Thyroid gland (tissue), 4 donors: ENCODE measurements around the gene FNDC3B. TPM values are rescaled to one million over a fixed set of nuclear protein-coding genes. Genes with fewer than 3 reads are reported as not detected.
A peak's percentile ranks its signal among the peaks of the same experiment; 100 is the strongest.

Experiments used
- DNase-seq, 2 donors: peaks; one replicate each; pipeline ENCODE4 v3.0.0-alpha.2; 2019
- H3K27ac ChIP-seq, 3 donors: fragments of 200-600 bp; sonication (generic); 1 replicate in 2 of 3; 2 replicates in 1 of 3; pipeline ENCODE4 v1.5.1; 2016 to 2019; ENCODE audit warnings: mild to moderate bottlenecking in 1 of 3, moderate library complexity in 1 of 3
- H3K27me3 ChIP-seq: fragments of 200-600 bp; sonication (generic); one replicate; pipeline ENCODE4 v1.5.1; 2019
- H3K36me3 ChIP-seq, 2 donors: fragments of 200-600 bp; sonication (generic); one replicate each; pipeline ENCODE4 v1.5.1; 2016 to 2019
- H3K4me1 ChIP-seq, 2 donors: fragments of 200-600 bp; sonication (generic); one replicate each; pipeline ENCODE4 v1.5.1; 2017 to 2019
- H3K4me3 ChIP-seq, 3 donors: fragments of 200-600 bp; sonication (generic); replicated peaks in 1 of 3; 1 replicate in 2 of 3; 2 replicates in 1 of 3; pipeline ENCODE4 v1.5.1; 2016; ENCODE audit warnings: mild to moderate bottlenecking in 1 of 3
- H3K9me3 ChIP-seq: fragments of 200-600 bp; sonication (generic); one replicate; pipeline ENCODE4 v1.5.1; 2017
- CTCF ChIP-seq, 6 experiments: fragments of 200-600 bp in 3 of 6; fragments of 450-650 bp in 3 of 6; sonication (generic) in 3 of 6; IDR thresholded peaks; one replicate each; pipeline ENCODE4 v1.5.1; 2016 to 2019; ENCODE audit warnings: antibody characterized with exemption in 6 of 6, mild to moderate bottlenecking in 2 of 6, inconsistent platforms in 1 of 6, moderate library complexity in 1 of 6
- POLR2A ChIP-seq, 2 donors: fragments of 450-650 bp; IDR thresholded peaks; one replicate each; pipeline ENCODE4 v1.6.1; 2017; ENCODE audit warnings: antibody characterized with exemption in 2 of 2, mild to moderate bottlenecking in 2 of 2, moderate library complexity in 1 of 2
- WGBS, 2 donors: methylation state at CpG; one replicate each; pipeline ENCODE4 v1.1.5; 2017; 5-methylcytosine and 5-hydroxymethylcytosine counted together
- intact Hi-C: fragments of 100-400 bp; cut with DNase I; formaldehyde crosslinking; loops from one replicate; pipeline ENCODE4 v1.15.1; 2023
- total RNA-seq, 4 donors: library from RNA; depleted of rRNA; stranded (reverse); fragments of >200 nt; gene quantifications; one replicate each; pipeline ENCODE4 v1.2.3, GENCODE V29; 2016

FNDC3B gene
- total RNA-seq, 4 donors from 2014 or later = 118 to 172 (median 146) TPM

- peaks cover 40 to 69% of the 10 kb centered on the region in 2 donors for H3K4me1 ChIP-seq
These were observed 90.7 kb downstream of the FNDC3B start for GRCh38 chr3:172129850-172130716.

GRCh38 chr3:172130717-172131050 lies 91.3 kb downstream of the FNDC3B start:
- Histone ChIP-seq H3K4me3 (no peak overlapping the region), H3K36me3 (no peaks in the 10 kb centered on the region), H3K4me1 (peaks cover 42 to 69% of the 10 kb centered on the region in 2 donors), H3K27me3 (no peaks in the 10 kb centered on the region), H3K9me3 (no peaks in the 10 kb centered on the region), H3K27ac (peak overlapping the region in 2 of 3 donors; percentile 54 to 70)
- no peak for DNase-seq
- 82 to 92% methylated on average over 2 of the region's 2 CpGs for WGBS, 2 donors
- intact Hi-C loops = no loop called here
- TF ChIP-seq POLR2A (IDR thresholded peaks at IDR 0.05) (no peak), CTCF (IDR thresholded peaks at IDR 0.05) (no peak)

More at GRCh38 chr3:172129850-172130716, 90.7 kb downstream of the FNDC3B start:
- Histone ChIP-seq H3K27ac (peak overlapping the region; percentile 19 to 70 (median 54)), H3K4me3 (no peak overlapping the region), H3K9me3 (no peaks in the 10 kb centered on the region), H3K27me3 (no peaks in the 10 kb centered on the region), H3K36me3 (no peaks in the 10 kb centered on the region)
- TF ChIP-seq CTCF (IDR thresholded peaks at IDR 0.05) (no peak), POLR2A (IDR thresholded peaks at IDR 0.05) (no peak)
- DNase-seq = peak; percentile 74 to 75
- intact Hi-C loops = no loop called here
- WGBS, 2 donors = 62 to 75% methylated on average over 16 of the region's 16 CpGs

GRCh38 chr3:172131746-172132145 lies 92.4 kb downstream of the FNDC3B start:
- intact Hi-C loops = no loop called here

GRCh38 chr3:172132159-172132586 lies 92.8 kb downstream of the FNDC3B start:
- peaks cover 44 to 68% of the 10 kb centered on the region in 2 donors for H3K4me1 ChIP-seq
- no peak overlapping the region for H3K27ac ChIP-seq
- DNase-seq = no peak
- intact Hi-C loops = no loop called here
- no peaks in the 10 kb centered on the region for H3K9me3 ChIP-seq
- no peak overlapping the region for H3K4me3 ChIP-seq
- no peaks in the 10 kb centered on the region for H3K27me3 ChIP-seq
- TF ChIP-seq POLR2A (IDR thresholded peaks at IDR 0.05) (no peak), CTCF (IDR thresholded peaks at IDR 0.05) (no peak)
- 84 to 88% methylated on average over 4 of the region's 4 CpGs for WGBS, 2 donors
- no peaks in the 10 kb centered on the region for H3K36me3 ChIP-seq

More at GRCh38 chr3:172131746-172132145, 92.4 kb downstream of the FNDC3B start:
- 97 to 100% methylated on average over 1 of the region's 1 CpG for WGBS, 2 donors
- H3K9me3 ChIP-seq = no peaks in the 10 kb centered on the region
- no peak overlapping the region for H3K4me3 ChIP-seq
- no peaks in the 10 kb centered on the region for H3K27me3 ChIP-seq
- TF ChIP-seq CTCF (IDR thresholded peaks at IDR 0.05) (no peak), POLR2A (IDR thresholded peaks at IDR 0.05) (no peak)
- DNase-seq = no peak
- peaks cover 46 to 68% of the 10 kb centered on the region in 2 donors for H3K4me1 ChIP-seq
- no peaks in the 10 kb centered on the region for H3K36me3 ChIP-seq
- H3K27ac ChIP-seq = no peak overlapping the region

- peaks cover 46 to 68% of the 10 kb centered on the region in 2 donors for H3K4me1 ChIP-seq
- no peaks in the 10 kb centered on the region for H3K27me3 ChIP-seq
- 97 to 99% methylated on average over 3 of the region's 3 CpGs for WGBS, 2 donors
- no peak for DNase-seq
- no peak for TF ChIP-seq POLR2A (IDR thresholded peaks at IDR 0.05)
- no peaks in the 10 kb centered on the region for H3K9me3 ChIP-seq
- H3K36me3 ChIP-seq = no peaks in the 10 kb centered on the region
- intact Hi-C loops = no loop called here
- no peak overlapping the region for H3K27ac ChIP-seq
- no peak overlapping the region for H3K4me3 ChIP-seq
These were observed 93.4 kb downstream of the FNDC3B start for GRCh38 chr3:172132721-172133311.
